HEK293 (cell line): ENCODE data around the gene KCNMA1.

ENCODE experiments used
- CTCF ChIA-PET: fragments of 350-600 bp; formaldehyde crosslinking; extraction: SDS; loops from one replicate; lab custom pipeline; 2021; ENCODE audit warnings: antibody characterized with exemption; lab: Yijun Ruan, JAX
- POLR2A ChIA-PET: fragments of 300-600 bp; formaldehyde crosslinking; extraction: SDS; loops from one replicate; lab custom pipeline; 2020; ENCODE audit warnings: antibody characterized with exemption, inconsistent platforms; lab: Yijun Ruan, JAX
- H3K27ac ChIP-seq: fragments of 200-500 bp; sonication (Bioruptor generic); 2 replicates; pipeline ENCODE4 v1.5.1; 2014; ENCODE audit warnings: low read depth, low read length, control low read depth, inconsistent platforms; ENCODE audit errors: extremely low read depth
- H3K36me3 ChIP-seq, 2 experiments: fragments of 200-500 bp in 1 of 2; sonication (Bioruptor generic) in 1 of 2; 1 replicate in 1 of 2; 2 replicates in 1 of 2; pipeline ENCODE4 v1.5.1; 2014 to 2017; ENCODE audit warnings: inconsistent platforms in 2 of 2, low read length in 2 of 2; ENCODE audit not compliant: control insufficient read depth in 2 of 2, insufficient read depth in 1 of 2
- H3K4me1 ChIP-seq: fragments of 200-500 bp; sonication (Bioruptor generic); 2 replicates; pipeline ENCODE4 v1.5.1; 2014; ENCODE audit warnings: mild to moderate bottlenecking, low read length, inconsistent platforms; ENCODE audit not compliant: control insufficient read depth, insufficient read depth
- H3K4me3 ChIP-seq: 2 replicates; pipeline ENCODE4 v1.5.1; 2011; ENCODE audit warnings: low read depth, mild to moderate bottlenecking, control low read depth, low read length, moderate library complexity
- H3K9me3 ChIP-seq: fragments of 200-500 bp; sonication (Bioruptor generic); 2 replicates; pipeline ENCODE4 v1.5.1; 2014; ENCODE audit warnings: low read depth, low read length, inconsistent platforms; ENCODE audit not compliant: control insufficient read depth, insufficient read depth
- HOXD13 ChIP-seq: sonication (generic); formaldehyde crosslinking; IDR thresholded peaks from 2 replicates; pipeline ENCODE4 v1.8.0; 2022; ENCODE audit warnings: missing genetic modification reagents, borderline replicate concordance
- IKZF3 ChIP-seq: fragments of 450-650 bp; IDR thresholded peaks from 2 replicates; pipeline ENCODE4 v1.5.0; 2018; ENCODE audit warnings: missing biosample characterization, mild to moderate bottlenecking, missing genetic modification characterization, moderate library complexity
- INSM2 ChIP-seq: fragments of 450-650 bp; formaldehyde crosslinking; IDR thresholded peaks from 2 replicates; pipeline ENCODE4 v1.5.1; 2016; ENCODE audit warnings: missing biosample characterization, missing genetic modification characterization
- SCRT2 ChIP-seq: fragments of 450-650 bp; formaldehyde crosslinking; IDR thresholded peaks from 2 replicates; pipeline ENCODE4 v1.5.1; 2016; ENCODE audit warnings: missing biosample characterization, missing genetic modification characterization
- ZFHX2 ChIP-seq: fragments of 450-650 bp; formaldehyde crosslinking; conservative IDR thresholded peaks from 2 replicates; pipeline ENCODE4 v1.5.1; 2016; ENCODE audit warnings: missing biosample characterization, missing genetic modification characterization
- ZNF140 ChIP-seq: fragments of 450-650 bp; formaldehyde crosslinking; IDR thresholded peaks from 2 replicates; pipeline ENCODE4 v1.5.1; 2016; ENCODE audit warnings: missing biosample characterization, missing genetic modification characterization
- ZNF18 ChIP-seq: fragments of 450-650 bp; formaldehyde crosslinking; IDR thresholded peaks from 2 replicates; pipeline ENCODE4 v1.5.1; 2016; ENCODE audit warnings: missing biosample characterization, missing genetic modification characterization
- ZNF214 ChIP-seq: fragments of 450-650 bp; formaldehyde crosslinking; IDR thresholded peaks from 2 replicates; pipeline ENCODE4 v1.5.1; 2017; ENCODE audit warnings: missing biosample characterization, mild to moderate bottlenecking, missing genetic modification characterization, borderline replicate concordance
- ZNF324 ChIP-seq: fragments of 450-650 bp; formaldehyde crosslinking; IDR thresholded peaks from 2 replicates; pipeline ENCODE4 v1.5.1; 2016; ENCODE audit warnings: missing biosample characterization, missing genetic modification characterization
- ZNF341 ChIP-seq: fragments of 450-650 bp; formaldehyde crosslinking; IDR thresholded peaks from 2 replicates; pipeline ENCODE4; 2016; ENCODE audit warnings: low read depth, missing biosample characterization, missing genetic modification characterization
- ZNF488 ChIP-seq: fragments of 450-650 bp; formaldehyde crosslinking; IDR thresholded peaks from 2 replicates; pipeline ENCODE4 v1.5.1; 2016; ENCODE audit warnings: missing biosample characterization, missing genetic modification characterization
- ZNF501 ChIP-seq: fragments of 450-650 bp; formaldehyde crosslinking; IDR thresholded peaks from 2 replicates; pipeline ENCODE4 v1.5.1; 2016; ENCODE audit warnings: missing biosample characterization, missing genetic modification characterization
- ZNF518A ChIP-seq: fragments of 450-650 bp; formaldehyde crosslinking; conservative IDR thresholded peaks from 2 replicates; pipeline ENCODE4 v1.5.1; 2016; ENCODE audit warnings: low read depth, missing biosample characterization, missing genetic modification characterization
- ZNF623 ChIP-seq: fragments of 450-650 bp; formaldehyde crosslinking; IDR thresholded peaks from 2 replicates; pipeline ENCODE4 v1.5.1; 2016; ENCODE audit warnings: missing biosample characterization, missing genetic modification characterization
- ZNF624 ChIP-seq: fragments of 450-650 bp; formaldehyde crosslinking; IDR thresholded peaks from 2 replicates; pipeline ENCODE4 v1.5.1; 2017; ENCODE audit warnings: missing biosample characterization, missing genetic modification characterization
- ZNF660 ChIP-seq: fragments of 450-650 bp; IDR thresholded peaks from 2 replicates; pipeline ENCODE4 v1.5.1; 2018; ENCODE audit warnings: missing biosample characterization, mild to moderate bottlenecking, missing genetic modification characterization
- ZNF677 ChIP-seq: fragments of 450-650 bp; IDR thresholded peaks from 2 replicates; pipeline ENCODE4 v1.5.0; 2018; ENCODE audit warnings: missing biosample characterization, mild to moderate bottlenecking, missing genetic modification characterization, moderate library complexity
- ZSCAN23 ChIP-seq: fragments of 450-650 bp; formaldehyde crosslinking; IDR thresholded peaks from 2 replicates; pipeline ENCODE4 v1.5.1; 2016; ENCODE audit warnings: missing biosample characterization, missing genetic modification characterization
- ZSCAN30 ChIP-seq: fragments of 450-650 bp; IDR thresholded peaks from 2 replicates; pipeline ENCODE4 v1.5.1; 2018; ENCODE audit warnings: missing biosample characterization, mild to moderate bottlenecking, missing genetic modification characterization, moderate library complexity

Gene KCNMA1

GRCh38 chr10:77230194-77230593 lies 407.4 kb downstream of the KCNMA1 start (continued):
- no peak for TF ChIP-seq ZNF518A
- no peak for TF ChIP-seq ZFHX2 (tag by site-specific recombination)
- no peak for TF ChIP-seq HOXD13 (CRISPR knock-in tag)
- TF ChIP-seq ZNF660 (tag by site-specific recombination), result no peak
- TF ChIP-seq ZSCAN23 (tag by site-specific recombination), result no peak
- TF ChIP-seq ZNF624 (tag by site-specific recombination), result no peak
- TF ChIP-seq ZNF501 (tag by site-specific recombination), result no peak
- no peak for TF ChIP-seq IKZF3 (tag by site-specific recombination)
- no peak for TF ChIP-seq ZSCAN30 (tag by site-specific recombination)
- no peak for TF ChIP-seq INSM2 (tag by site-specific recombination)
- TF ChIP-seq SCRT2, result no peak
- no peak for TF ChIP-seq ZNF677 (tag by site-specific recombination)
- TF ChIP-seq ZNF488 (tag by site-specific recombination), result no peak
- TF ChIP-seq ZNF214 (tag by site-specific recombination), result no peak

GRCh38 chr10:77229704-77230103 lies 407.9 kb downstream of the KCNMA1 start:
- ChIA-PET POLR2A (no interaction called here), CTCF (interaction anchor here (0.7 to 0.9 kb wide), 2 partner anchors 21 to 178 kb away, joined by 4 to 6 read pairs; no protein-coding TSS in a partner anchor)
- no peak overlapping the region for H3K27ac ChIP-seq
- no peak for TF ChIP-seq ZNF324
- no peak for TF ChIP-seq ZNF623
- no peak for TF ChIP-seq ZNF341 (tag by site-specific recombination)
- TF ChIP-seq ZNF18 (tag by site-specific recombination), result no peak
- peak; percentile 32; the same call in 1 of the 2 replicates for TF ChIP-seq ZNF140 (tag by site-specific recombination)
- H3K36me3 ChIP-seq, result no peaks in the 10 kb centered on the region
- H3K9me3 ChIP-seq, result no peaks in the 10 kb centered on the region
- peaks cover 9% of the 10 kb centered on the region; the same call in 1 of the 2 replicates for H3K4me1 ChIP-seq
- no peak overlapping the region for H3K4me3 ChIP-seq
